GM12801 (cell line): ENCODE measurements around the gene DPYSL5.

Experiments used
- CTCF ChIP-seq: IDR thresholded peaks from one replicate; pipeline ENCODE4 v1.5.1; 2011; ENCODE audit warnings: control low read depth; ENCODE audit not compliant: insufficient read length; ENCODE audit errors: extremely low read depth

The DPYSL5 gene

GRCh38 chr2:26970244-26970927, 122.5 kb downstream of the DPYSL5 start, which contains the start of gene MAPRE3:
TSS of gene MAPRE3 (plus strand) at chr2:26970637. CDS start at chr2:27022219, 51,582 bp downstream.
- TF ChIP-seq CTCF, result no peak

GRCh38 chr2:26970928-26971627, 123.1 kb downstream of the DPYSL5 start:
- TF ChIP-seq CTCF, result no peak

- TF ChIP-seq CTCF, result no peak
Observed at GRCh38 chr2:26971911-26972786, 124.2 kb downstream of the DPYSL5 start.

- TF ChIP-seq CTCF, result no peak
Observed at GRCh38 chr2:26974352-26974751, 126.4 kb downstream of the DPYSL5 start.

GRCh38 chr2:26975102-26975501, 127.2 kb downstream of the DPYSL5 start:
- no peak for TF ChIP-seq CTCF

- TF ChIP-seq CTCF, result no peak
Observed at GRCh38 chr2:26975656-26976055, 127.7 kb downstream of the DPYSL5 start.

GRCh38 chr2:26976237-26976636, 128.3 kb downstream of the DPYSL5 start:
- TF ChIP-seq CTCF, result no peak
